NOMO-1 (cell line): Measurements from ENCODE around the gene JAKMIP1.

Source experiments
- DNase-seq, 2 experiments: peaks; one replicate each; lab custom pipeline; 2025; ENCODE audit not compliant: unreplicated experiment in 2 of 2; lab: John Stamatoyannopoulos, UW

Gene JAKMIP1

DNA sequence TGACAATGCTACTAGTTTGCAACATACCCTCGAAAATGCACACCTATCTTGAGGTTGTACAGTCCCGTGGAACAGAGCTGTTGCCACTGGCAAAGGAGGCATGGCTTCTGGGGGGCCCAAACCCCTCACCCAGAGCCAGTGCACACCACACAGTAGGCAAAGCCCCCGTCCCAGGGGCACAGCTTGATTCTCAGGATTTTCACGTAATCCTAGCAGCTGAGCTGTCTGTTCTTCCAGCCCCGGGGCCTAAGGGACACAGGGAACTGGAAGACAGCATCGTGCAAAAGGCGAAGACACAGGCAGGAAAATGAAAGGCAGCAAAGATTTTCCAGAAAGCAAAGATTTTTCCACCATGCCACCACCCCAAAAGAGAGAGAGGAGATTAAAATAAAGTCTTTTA lies 77.2 kb downstream of the JAKMIP1 start:
- DNase-seq, result no peak

DNA sequence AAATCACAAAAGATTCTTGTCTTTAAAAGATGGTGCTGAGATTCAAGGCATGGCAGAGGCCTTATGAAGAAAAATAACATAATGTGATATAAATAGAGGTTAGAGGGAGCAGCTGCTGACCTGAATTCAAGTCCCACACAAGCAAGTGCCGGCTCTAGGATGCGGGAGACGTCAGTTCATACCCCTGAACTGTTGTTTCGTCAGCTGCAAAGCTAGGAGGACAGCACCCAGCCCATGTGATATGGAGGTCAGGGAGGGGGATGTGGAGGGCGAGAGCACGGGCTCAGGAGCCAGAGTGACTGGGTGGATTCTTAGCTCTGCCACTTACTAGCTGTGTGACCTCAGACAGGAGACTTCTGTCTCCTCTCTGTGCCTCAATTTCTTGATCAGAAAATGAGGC lies 77.9 kb downstream of the JAKMIP1 start:
- no peak for DNase-seq

DNA sequence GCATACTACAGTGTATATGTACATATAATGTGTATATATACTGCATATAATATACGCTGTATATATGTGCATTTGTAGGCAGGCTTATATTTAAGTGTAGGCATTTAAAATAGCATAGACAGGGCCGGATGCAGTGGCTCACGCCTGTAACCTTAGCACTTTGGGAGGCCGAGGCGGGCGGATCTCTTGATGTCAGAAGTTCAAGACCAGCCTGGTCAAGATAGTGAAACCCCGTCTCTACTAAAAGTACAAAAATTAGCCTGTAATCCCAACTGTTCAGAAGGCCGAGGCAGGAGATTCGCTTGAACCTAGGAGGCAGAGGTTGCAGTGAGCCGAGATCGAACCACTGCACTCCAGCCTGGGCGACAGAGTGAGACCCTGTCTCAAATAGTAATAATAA lies 78.4 kb downstream of the JAKMIP1 start:
- no peak for DNase-seq

DNA sequence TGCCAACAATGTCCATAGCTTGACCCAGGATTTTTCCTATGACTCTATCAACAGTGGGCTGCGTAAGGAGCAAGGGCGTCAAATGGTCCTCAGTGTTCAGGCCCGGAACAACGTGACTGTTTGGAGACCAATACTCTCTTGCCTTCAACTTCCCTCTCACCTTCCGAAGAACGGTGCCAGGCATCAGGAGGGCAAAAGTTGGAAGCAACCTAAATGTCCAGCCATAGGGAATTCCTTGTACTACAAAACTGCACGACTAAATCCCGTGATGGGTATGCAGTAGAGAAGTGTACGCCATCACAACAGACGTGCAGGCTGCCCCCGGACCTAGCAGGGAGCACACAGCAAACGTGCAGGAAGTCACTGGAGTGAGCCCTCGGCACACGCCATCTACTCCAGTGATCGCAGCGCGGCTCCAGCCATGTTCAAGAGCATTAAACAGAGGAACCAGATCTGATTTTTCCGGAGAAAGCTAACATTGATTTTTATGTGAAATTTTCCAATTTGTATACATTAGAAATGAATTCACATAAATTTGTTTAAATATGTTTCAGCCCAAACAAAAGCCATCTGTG lies 79.0 kb downstream of the JAKMIP1 start:
- DNase-seq, result no peak

DNA sequence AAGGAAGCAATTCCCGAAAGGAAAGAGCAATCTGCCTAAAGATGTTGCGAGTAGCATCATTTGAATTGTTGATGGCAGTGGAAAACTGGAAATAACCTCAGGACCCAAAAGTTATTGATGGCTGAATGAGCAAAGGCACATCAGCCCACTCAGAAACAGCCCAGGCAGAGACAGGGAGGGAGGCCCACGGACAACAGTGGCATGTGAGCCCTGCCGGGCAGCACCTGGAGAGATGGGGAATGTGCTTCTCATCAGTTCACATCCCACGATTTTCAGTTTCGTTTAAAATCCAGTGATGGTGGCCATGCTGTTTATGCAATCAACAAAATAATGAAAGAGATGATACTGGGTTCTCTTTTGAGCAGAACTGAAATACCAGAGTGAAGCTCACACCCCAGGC lies 80.0 kb downstream of the JAKMIP1 start:
- no peak for DNase-seq

DNA sequence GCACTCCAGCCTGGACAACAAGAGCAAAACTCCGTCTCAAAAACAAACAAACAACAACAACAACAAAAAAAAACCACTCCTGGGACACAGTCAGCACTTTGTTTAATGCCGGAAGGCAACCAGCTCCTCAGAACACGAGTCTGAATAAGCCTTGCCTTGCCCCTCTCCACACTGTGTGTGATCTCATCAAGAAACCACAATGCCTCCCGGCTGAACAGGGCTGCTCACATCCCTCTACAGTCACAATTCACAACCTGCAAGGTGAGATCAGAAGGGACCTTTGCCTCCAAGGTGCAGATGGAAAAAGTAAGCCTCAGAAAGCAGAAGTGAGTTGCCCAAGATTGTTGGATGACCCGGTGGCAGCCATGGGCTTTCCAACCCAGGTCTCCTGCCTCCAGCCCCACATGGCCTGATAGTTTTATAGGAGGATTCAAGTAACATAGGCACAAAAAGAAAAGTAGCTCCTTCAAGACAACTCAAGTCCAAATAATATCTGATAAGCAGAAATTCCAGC lies 80.8 kb downstream of the JAKMIP1 start:
- no peak for DNase-seq

DNA sequence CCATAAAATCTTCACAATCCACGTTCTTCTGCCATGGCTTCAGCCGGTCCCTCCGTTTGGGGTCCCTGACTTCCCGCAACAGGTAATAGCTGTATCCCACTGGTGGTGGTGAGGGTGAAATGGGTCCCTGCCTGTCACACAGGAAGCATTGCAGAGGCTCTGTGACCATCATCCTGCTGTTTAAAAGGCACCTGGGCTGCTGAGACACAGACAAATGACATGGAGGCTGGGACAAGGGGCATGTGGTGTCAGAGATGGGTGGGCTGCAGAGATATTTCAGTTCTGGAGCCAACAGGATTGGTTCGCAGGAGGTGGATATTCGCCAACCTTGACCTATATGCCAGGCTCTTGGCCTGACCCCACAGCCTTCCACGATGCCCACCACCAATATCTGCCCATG lies 82.1 kb downstream of the JAKMIP1 start:
- no peak for DNase-seq

DNA sequence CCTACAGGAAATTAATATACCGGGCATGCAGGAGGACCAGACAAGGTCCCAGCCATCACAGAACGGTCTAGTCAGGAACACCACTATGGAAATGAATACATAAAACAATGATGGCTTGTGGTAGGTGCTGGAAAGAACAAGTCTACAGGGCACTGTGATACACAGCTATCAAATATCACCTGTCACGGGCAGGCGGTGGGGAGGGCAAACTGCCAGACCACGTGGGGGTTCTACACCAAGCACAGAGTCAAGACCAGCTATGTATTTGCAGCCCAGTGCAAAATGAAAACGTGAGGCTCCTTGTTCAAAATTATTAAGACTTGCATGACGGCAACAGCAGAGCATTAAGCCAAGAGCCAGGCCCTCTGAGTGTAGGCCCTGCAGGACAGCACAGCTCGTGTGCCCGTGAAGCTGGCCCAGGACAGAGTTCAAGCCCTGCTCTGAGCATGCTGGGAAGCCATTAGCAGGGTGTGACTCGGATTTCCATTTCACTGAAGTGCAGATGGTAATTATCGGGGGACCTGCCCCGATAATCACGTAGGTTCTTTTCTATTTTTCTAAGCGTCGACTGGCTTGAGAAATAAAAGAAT lies 83.6 kb downstream of the JAKMIP1 start:
- DNase-seq, result no peak

DNA sequence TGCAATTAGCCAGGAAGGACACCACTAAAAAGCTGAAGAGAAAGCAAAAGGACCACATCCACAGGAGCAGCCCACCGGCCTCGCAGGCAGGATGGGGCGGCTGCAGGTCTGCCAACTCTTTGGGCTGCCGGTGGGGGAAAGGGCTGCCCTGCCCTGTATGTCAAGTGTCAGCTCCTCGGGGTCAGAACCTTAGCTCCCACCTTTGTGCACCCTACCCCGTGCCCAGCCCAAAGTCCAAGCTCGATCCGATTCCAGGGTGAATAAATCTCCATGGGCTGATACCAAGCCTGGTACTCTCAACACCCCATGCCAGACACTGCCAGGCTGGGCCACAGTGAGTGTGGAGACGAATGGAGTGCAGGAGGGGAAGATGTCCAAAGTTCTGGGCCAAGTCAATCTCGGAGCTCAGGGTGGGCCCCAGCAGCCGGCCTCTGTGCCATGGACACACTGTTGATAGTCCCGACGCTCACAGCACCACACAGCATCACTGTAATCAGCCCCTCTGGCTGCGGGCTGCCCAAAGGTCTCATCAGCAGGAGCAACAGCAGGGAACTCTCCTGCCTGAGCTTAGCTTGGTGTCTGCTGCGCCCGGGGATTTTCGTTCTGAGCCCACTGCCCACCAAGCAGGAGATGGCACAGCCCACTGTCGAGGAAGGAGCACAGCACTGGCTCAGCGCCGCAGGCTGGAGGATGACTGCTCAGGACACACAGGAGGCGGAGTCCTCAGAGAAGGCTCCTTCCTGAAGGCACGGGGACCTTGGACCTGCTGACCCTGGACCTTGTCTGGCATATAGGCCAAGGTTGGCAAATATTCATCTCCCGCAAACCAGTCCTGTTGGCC lies 84.4 kb downstream of the JAKMIP1 start:
- no peak for DNase-seq

DNA sequence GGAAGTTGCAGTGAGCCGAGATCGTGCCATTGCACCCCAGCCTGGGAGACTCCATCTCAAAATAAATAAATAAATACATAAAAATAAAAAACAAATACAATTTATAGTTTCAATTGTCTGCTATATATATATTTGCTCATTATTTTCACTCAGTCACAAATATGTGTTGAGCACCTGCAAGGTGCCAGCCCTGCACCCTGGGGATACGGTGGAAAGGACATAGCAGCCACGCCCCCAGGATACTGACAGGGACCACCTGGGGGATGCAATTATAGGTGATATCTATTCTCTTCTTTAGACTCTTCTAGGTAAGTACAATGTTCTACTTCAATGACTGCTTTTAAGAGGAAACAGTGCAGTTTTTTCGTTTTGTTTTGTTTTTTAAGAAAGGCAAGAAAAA lies 85.0 kb downstream of the JAKMIP1 start:
- DNase-seq, result no peak

DNA sequence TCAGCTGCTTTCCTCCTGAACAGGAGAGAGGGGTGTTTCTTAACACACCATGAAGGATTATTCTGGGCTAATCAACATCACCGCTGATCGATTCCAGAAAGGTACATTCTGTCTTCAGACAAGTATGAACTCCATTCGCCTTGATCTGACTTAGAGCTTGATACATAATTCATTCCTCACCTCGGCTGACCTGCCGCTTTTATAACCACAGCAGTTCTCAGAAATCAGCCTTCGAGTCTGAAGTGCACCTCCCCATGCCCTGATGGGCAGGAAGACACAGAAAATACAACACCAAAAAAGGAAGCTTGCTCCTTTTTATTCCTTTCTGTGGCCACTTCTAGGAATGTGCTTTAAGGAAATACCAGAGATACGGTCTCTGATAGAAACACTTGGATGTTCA lies 85.7 kb downstream of the JAKMIP1 start:
- no peak for DNase-seq

DNA sequence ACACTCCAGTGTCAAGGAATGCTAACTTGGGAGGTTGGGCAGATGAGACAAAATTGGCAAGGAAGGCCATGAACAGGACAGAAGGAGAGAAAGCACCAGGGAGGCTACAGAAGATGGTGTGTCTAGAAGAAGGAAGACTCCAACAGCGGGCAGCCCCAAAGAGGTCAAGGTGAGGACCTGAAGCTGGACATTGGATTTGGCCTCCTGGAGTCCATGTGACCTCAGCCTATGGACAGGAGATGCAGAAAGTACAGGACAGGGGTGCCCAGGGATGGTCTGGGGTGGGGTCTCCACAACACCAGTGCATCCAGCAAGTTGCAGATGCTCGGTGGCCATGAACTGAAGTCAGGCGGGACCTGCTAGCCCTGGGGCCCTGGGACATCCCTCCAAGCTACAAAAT lies 86.2 kb downstream of the JAKMIP1 start:
- no peak for DNase-seq

DNA sequence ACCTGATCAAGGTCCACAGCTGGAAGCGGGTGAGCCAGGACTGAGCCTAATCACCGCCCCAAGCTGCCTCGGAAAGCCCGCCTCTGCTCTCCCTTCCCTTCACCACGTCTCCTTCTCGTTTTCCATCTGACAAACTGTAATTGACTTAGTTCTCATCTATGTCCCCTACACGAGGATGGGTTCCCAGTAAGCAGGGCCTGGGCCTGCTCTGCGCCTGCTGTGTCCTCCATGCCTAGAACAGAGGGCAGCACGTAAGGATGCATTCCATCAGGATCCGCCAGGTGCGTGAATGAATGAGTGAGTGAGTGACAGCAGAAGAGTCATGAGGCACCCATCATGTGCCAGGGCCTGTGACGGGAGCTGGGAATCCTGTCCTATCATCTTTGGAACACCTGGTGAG lies 86.7 kb downstream of the JAKMIP1 start:
- DNase-seq, result no peak

DNA sequence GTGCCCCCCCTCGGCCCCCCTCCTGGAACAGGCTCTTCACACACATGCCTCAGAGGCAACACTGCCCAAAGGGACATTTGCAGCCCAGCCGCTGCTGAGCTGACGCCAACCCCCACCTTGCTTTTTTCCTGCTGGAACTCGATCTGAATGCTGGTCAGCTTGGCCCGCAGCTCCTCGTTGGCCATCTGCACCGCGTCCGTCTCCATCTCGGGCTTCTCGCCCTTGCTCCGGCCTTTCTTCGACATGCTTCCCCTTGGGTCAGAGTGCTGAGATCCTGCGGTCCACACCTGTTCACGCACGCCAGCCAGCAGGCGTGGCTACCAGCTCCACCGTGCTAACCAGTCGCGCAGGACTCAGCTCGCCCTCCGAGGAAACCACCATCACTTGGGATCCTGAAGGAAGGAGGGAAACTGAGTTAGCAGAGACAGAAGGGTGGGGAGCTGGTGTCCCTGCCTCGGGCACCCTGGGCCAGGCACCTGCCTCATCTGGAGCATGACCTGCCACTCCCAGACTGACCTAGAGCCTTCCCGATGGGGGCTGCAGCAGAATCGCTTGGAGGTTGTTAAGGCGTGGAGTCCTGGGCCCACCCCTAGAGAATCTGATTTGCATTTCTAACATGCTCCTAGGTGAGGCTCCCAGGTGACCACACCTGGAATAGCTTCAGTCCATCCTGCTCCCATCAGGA lies 87.6 kb downstream of the JAKMIP1 start:
- no peak for DNase-seq

DNA sequence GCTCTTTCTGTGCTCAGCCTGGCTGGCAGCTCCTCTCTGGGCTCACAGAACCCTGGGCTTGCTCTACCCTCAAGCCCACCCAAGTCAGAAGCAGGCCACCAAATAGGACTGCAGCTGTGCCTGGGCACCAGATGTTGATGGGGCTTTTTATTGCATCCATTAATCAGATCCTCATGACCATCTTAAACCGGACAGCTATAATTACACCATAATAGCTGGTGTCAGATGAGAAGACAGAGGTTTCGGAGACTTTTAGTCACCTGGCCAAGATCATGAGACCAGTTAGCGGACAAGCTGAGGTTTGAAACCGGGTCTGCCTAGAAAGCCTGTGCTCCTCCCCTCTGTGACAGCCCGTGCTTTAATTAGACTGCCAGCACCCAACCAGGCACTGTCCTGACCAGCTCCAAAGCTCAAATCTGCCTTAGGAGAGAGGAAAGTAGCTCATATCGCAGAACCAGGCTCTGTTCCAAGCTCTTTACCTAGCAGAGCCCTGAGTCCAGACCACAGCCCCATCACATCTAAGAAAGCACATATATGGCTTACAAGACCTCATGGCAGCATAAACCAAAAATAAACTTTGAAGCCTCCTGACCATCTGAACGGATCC lies 88.9 kb downstream of the JAKMIP1 start:
- DNase-seq, result no peak

DNA sequence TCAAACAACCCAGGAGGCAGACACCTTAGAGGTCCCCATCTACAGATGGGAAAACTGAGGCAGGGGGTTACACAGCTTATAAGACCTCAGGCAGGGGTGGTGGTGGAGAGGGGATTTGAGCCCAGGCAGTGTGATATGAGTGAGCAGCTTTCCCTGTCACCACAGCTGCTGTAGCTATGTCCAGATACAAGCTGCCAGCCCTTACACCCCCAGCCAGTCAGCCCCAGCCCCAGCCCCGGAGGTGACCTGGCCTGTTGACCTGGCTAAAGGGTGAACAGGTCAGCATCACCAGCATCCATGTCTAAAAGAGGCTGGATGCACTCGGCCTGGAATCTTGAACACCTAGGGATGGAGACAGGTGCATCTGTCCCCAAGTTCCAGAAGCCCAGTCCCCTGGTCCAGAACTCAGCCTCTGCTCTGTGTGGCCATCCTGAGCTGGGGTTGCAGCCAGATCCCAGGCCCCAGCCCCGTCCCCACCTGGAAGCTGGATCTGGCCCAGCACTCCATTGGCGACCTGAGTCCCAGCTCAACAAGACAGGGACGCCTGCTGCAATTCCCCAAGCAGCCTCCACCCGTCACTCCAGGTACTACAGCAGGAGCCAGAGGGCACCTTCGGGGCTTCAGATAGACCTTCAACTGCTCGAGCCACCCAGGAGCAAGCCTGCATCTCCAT lies 89.5 kb downstream of the JAKMIP1 start:
- no peak for DNase-seq

DNA sequence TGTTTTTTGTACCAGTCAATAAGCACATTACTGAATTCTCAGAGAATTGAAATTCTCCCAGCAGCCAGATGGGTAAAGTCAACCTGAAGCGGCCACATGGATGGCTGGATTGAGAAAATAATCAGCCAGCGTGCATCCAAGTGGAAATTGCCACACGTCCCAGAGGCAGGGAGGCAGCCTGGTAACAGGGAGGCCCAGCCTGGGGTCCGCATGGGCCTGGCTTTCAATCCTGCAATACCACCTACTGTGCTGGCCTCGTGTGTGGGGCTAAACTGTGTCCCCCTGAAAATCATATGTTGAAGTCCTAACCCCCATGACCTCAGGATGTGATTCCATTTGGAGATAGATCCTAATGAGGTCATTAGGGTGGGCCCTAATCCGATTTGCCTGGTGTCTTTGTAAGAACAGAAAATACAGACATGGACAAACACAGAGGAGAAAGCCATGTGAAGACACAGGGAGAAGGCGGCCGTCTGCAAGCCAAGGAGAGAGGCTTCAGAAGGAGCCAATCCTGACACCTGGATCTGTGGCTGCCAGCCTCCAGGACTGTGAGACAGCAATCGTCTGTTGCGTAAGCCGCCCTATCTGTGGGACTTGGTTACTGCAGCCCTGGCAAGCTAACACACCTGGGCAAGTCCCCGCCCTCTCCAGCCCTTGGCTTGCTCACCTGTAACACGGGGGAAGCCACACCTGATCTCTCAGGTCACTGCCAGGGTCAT lies 90.3 kb downstream of the JAKMIP1 start:
- DNase-seq, result no peak

DNA sequence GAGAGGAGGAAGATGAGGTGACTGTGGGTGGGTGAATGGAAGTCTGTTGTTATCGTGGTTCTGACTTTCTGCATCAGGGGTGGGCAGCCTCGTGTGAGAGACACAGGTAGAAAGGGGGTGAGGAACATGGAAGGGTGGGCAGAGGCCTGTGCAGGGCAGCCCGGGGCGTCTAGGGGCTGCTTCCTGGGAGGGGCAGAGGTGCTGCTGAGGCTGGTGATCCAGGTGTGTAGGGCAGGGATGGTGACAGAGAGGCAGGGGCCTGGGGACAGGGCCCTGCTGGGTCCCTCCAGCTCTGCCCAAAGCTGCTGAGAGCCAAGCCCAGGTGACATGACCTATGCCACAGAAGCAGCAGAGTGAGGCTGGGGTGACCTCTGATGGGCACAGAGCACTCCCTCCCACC lies 92.5 kb downstream of the JAKMIP1 start:
- DNase-seq, result no peak

DNA sequence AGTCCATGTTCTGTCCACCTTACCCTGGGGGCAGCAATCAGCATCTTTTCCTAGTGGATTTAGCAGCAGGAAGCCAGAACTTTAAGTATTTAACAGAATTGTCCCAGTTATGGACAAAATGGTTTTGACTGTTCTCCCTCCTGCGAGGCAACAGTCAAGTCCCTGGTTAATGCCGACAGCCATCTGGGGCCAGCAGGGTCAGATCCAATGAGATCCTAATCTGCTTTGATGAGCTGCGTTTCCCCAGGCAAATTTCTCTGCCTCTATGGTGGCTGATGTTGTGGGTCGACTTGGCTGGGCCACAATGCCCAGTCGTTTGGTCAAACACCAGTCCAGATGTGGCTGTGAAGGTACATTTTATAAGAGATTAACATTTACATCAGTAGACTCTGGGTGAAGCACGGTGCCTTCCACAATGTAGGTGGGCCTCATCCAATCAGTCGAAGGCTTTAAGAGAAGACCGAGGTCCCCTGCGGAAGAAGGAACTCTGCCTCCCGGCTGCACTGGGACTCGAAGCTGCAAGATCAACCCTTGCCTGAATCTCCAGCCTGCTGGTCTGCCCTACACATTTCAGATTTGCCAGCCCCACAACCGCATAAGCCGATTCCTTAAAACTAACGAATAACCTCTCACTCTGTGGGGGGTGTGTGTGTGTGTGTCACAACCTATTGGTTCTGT lies 93.1 kb downstream of the JAKMIP1 start:
- DNase-seq, result no peak
